HepG2 (cell line): ENCODE results near the gene LRRC8D. TPM values are rescaled to one million over a fixed set of nuclear protein-coding genes. Genes with fewer than 3 reads are reported as not detected.

Experiments
- ARNT ChIP-seq: fragments of 450-650 bp; IDR thresholded peaks from 2 replicates; pipeline ENCODE4 v1.6.1; 2017
- FOXK1 ChIP-seq: sonication (generic); formaldehyde crosslinking; IDR thresholded peaks from 2 replicates; pipeline ENCODE4 v1.4.0; 2020; ENCODE audit warnings: low read depth, missing genetic modification reagents, borderline replicate concordance
- FOXO4 ChIP-seq: sonication (generic); formaldehyde crosslinking; conservative IDR thresholded peaks from 2 replicates; pipeline ENCODE4 v1.8.1; 2023; ENCODE audit warnings: missing genetic modification reagents
- GTF2F1 ChIP-seq: fragments of 150-350 bp; IDR thresholded peaks from 2 replicates; pipeline ENCODE4 v1.6.1; 2014; ENCODE audit warnings: low read length
- HDAC1 ChIP-seq: sonication (generic); formaldehyde crosslinking; IDR thresholded peaks from 2 replicates; pipeline ENCODE4 v1.5.1; 2020; ENCODE audit warnings: mild to moderate bottlenecking, missing genetic modification reagents
- HNF1A ChIP-seq, 2 experiments: sonication (generic) in 1 of 2; formaldehyde crosslinking in 1 of 2; IDR thresholded peaks; 2 replicates each; pipeline versions ENCODE4 v1.4.0 to v1.6.1; 2016 to 2020; ENCODE audit warnings: borderline replicate concordance in 1 of 2, low read depth in 1 of 2, mild to moderate bottlenecking in 1 of 2, missing genetic modification reagents in 1 of 2
- MAFG ChIP-seq: sonication (generic); formaldehyde crosslinking; IDR thresholded peaks from 2 replicates; pipeline ENCODE4 v1.5.1; 2020; ENCODE audit warnings: mild to moderate bottlenecking, missing genetic modification reagents
- ZFP1 ChIP-seq: IDR thresholded peaks from 2 replicates; pipeline ENCODE4 v1.6.1; 2016
- ZFP82 ChIP-seq: sonication (generic); formaldehyde crosslinking; IDR thresholded peaks from 2 replicates; pipeline ENCODE4 v1.5.1; 2020; ENCODE audit warnings: mild to moderate bottlenecking, missing genetic modification reagents, borderline replicate concordance
- ZMYM3 ChIP-seq: sonication (generic); formaldehyde crosslinking; IDR thresholded peaks from 2 replicates; pipeline ENCODE4 v1.5.1; 2020; ENCODE audit warnings: mild to moderate bottlenecking, missing genetic modification reagents
- ZNF383 ChIP-seq: sonication (generic); formaldehyde crosslinking; IDR thresholded peaks from 2 replicates; pipeline ENCODE4 v1.4.0; 2020; ENCODE audit warnings: missing genetic modification reagents, mild to moderate bottlenecking, borderline replicate concordance
- ZNF770 ChIP-seq: sonication (generic); formaldehyde crosslinking; IDR thresholded peaks from 2 replicates; pipeline ENCODE4 v1.5.0; 2020; ENCODE audit warnings: mild to moderate bottlenecking, missing genetic modification reagents
- polyA plus RNA-seq, 8 experiments: library from polyadenylated mRNA; depleted of rRNA in 3 of 8; stranded (reverse) in 7 of 8; unstranded in 1 of 8; fragments of >200 nt; fragmentation: Illumina TruSeq in 4 of 8; extraction: Trizol in 4 of 8; gene quantifications; 2 replicates each; pipeline versions ENCODE4 v1.2.1 to v1.2.3, GENCODE V29; 2011 to 2016; ENCODE audit warnings: low read depth in 4 of 8, missing spikeins in 1 of 8, mixed read lengths in 1 of 8; ENCODE audit not compliant: insufficient read depth in 1 of 8
- total RNA-seq, 5 experiments: library from RNA; depleted of rRNA; stranded (reverse); fragments of >200 nt; fragmentation: Illumina TruSeq; extraction: Trizol; gene quantifications; 2 replicates each; pipeline ENCODE4 v1.2.3, GENCODE V29; 2016; ENCODE audit warnings: low read depth in 1 of 5
- TF ChIP-seq, protein P1 (sequence below): sonication (generic); formaldehyde crosslinking; IDR thresholded peaks from 2 replicates; pipeline ENCODE4 v1.4.0; 2020; ENCODE audit warnings: missing genetic modification reagents
- TF ChIP-seq, protein P2 (sequence below): sonication (generic); formaldehyde crosslinking; IDR thresholded peaks from 2 replicates; pipeline ENCODE4 v1.4.0; 2020; ENCODE audit warnings: missing genetic modification reagents

LRRC8D gene
- total and polyA plus RNA-seq, 2 of the 13 experiments (the other 11 are each of a cell fraction or from before 2014, with no cell fraction given) = 29.9 to 45.5 TPM

DNA sequence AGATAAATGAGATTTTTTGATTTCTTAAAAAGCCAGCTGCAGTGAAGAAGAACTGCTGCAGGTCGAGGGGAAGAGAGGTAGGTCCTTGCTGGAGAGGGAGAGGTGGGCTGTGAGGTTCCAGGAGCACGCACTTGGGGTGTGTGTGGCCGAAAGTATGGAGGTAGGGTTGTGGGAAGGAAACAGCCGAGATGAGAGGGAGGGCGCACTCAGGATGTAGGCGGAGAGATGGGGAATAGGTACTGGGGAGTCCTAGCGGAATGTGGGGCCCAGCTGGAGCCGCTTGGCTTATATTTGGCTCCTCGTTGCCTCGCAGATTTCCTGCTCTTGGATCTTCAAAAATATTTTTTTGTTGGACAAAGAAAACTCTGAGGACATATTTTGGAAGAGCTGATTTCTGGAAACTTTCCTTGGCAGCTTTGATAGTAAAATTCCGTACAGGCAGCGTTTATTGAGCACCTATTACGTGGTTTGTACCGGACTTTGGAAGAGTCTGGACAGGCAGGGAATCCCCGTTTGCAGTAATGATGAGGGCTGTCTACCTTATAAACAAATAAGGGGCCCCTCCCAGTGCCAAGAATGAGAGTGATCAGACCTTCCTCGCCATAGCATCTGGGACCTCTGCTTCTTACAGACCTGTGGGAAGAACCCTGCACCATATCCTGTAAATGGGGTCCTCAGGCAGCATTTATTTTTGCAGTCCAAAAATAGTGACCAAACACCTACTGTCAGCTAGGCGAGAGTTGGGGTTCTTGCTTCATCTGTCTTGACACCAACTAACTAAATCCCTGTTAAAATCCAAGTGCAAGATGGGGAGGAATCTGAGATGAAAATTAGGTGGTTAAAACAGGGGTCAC is 1.5 kb downstream of the LRRC8D start (continued):
- TF ChIP-seq, protein P1, sequence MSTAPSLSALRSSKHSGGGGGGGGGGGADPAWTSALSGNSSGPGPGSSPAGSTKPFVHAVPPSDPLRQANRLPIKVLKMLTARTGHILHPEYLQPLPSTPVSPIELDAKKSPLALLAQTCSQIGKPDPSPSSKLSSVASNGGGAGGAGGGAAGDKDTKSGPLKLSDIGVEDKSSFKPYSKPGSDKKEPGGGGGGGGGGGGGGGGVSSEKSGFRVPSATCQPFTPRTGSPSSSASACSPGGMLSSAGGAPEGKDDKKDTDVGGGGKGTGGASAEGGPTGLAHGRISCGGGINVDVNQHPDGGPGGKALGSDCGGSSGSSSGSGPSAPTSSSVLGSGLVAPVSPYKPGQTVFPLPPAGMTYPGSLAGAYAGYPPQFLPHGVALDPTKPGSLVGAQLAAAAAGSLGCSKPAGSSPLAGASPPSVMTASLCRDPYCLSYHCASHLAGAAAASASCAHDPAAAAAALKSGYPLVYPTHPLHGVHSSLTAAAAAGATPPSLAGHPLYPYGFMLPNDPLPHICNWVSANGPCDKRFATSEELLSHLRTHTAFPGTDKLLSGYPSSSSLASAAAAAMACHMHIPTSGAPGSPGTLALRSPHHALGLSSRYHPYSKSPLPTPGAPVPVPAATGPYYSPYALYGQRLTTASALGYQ = 0 out of 2 replicates have a peak, but pooled peaks have one; percentile 7
- no peak for TF ChIP-seq GTF2F1
- TF ChIP-seq ZMYM3 (CRISPR knock-in tag) = peak; percentile 70
- TF ChIP-seq ZFP1 (CRISPR knock-in tag) = no peak
- TF ChIP-seq FOXK1 = 0 out of 2 replicates have a peak, but pooled peaks have one; percentile 11
- TF ChIP-seq, protein P2, sequence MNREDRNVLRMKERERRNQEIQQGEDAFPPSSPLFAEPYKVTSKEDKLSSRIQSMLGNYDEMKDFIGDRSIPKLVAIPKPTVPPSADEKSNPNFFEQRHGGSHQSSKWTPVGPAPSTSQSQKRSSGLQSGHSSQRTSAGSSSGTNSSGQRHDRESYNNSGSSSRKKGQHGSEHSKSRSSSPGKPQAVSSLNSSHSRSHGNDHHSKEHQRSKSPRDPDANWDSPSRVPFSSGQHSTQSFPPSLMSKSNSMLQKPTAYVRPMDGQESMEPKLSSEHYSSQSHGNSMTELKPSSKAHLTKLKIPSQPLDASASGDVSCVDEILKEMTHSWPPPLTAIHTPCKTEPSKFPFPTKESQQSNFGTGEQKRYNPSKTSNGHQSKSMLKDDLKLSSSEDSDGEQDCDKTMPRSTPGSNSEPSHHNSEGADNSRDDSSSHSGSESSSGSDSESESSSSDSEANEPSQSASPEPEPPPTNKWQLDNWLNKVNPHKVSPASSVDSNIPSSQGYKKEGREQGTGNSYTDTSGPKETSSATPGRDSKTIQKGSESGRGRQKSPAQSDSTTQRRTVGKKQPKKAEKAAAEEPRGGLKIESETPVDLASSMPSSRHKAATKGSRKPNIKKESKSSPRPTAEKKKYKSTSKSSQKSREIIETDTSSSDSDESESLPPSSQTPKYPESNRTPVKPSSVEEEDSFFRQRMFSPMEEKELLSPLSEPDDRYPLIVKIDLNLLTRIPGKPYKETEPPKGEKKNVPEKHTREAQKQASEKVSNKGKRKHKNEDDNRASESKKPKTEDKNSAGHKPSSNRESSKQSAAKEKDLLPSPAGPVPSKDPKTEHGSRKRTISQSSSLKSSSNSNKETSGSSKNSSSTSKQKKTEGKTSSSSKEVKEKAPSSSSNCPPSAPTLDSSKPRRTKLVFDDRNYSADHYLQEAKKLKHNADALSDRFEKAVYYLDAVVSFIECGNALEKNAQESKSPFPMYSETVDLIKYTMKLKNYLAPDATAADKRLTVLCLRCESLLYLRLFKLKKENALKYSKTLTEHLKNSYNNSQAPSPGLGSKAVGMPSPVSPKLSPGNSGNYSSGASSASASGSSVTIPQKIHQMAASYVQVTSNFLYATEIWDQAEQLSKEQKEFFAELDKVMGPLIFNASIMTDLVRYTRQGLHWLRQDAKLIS = 0 out of 2 replicates have a peak, but pooled peaks have one; percentile 8
- TF ChIP-seq FOXO4 (CRISPR knock-in tag) = no peak
- no peak for TF ChIP-seq ZNF770 (CRISPR knock-in tag)
- no peak for TF ChIP-seq MAFG
- TF ChIP-seq HDAC1 (CRISPR knock-in tag) = no peak
- no peak for TF ChIP-seq ZFP82 (CRISPR knock-in tag)
- no peak for TF ChIP-seq ZNF383
- TF ChIP-seq ARNT = no peak
- no peak for TF ChIP-seq HNF1A (IDR thresholded peaks at IDR 0.05; ENCODE audit: low read depth)
- TF ChIP-seq HNF1A (CRISPR knock-in tag; IDR thresholded peaks at IDR 0.05; ENCODE audit: borderline replicate concordance) = no peak
